ENCODE measurements around the gene ZGPAT. TPM values are rescaled to one million over a fixed set of nuclear protein-coding genes. Genes with fewer than 3 reads are reported as not detected.

Gene ZGPAT
- total RNA-seq, 4 donors from 2014 or later = 29.1 to 346 (median 76.5) TPM

DNA sequence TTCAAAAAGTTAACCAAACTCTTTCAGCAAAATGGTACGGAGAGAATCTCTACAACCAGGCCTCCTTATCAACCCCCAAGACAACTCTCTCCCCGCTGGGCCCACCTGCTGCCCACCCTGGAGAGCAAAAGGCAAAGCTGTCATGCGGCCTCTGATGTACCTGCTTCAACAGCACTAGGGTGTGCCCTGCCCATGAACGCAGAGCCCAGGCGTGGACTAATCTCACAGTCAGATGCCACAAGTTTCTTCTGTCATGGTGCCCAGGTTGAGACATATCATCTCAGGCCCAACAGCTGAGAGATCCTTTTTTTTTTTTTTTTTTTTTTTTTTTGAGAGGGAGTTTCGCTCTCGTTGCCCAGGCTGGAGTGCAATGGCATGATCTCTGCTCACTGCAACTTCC, 58.1 kb downstream of the ZGPAT start:
- intact Hi-C loops (cut with DNase I; ENCODE audit: low total_unique reads) (no loop called here), in situ Hi-C loops (cut with MboI; ENCODE audit: low pct_ligation_motif_present in 1 of 4, low pct_unique_long_range_greater_than_20kb in 1 of 4, low sequenced_read_pairs in 3 of 4) (no loop called here)
- Histone ChIP-seq H3K9me3 (no peaks in the 10 kb centered on the region), H3K27me3 (no peaks in the 10 kb centered on the region), H3K36me3 (no peaks in the 10 kb centered on the region), H3K4me3 (no peak overlapping the region), H3K4me1 (no peaks in the 10 kb centered on the region), H3K27ac (no peak overlapping the region)
- no peak for TF ChIP-seq POLR2AphosphoS5 (IDR thresholded peaks at IDR 0.05)
- TF ChIP-seq, protein P1, sequence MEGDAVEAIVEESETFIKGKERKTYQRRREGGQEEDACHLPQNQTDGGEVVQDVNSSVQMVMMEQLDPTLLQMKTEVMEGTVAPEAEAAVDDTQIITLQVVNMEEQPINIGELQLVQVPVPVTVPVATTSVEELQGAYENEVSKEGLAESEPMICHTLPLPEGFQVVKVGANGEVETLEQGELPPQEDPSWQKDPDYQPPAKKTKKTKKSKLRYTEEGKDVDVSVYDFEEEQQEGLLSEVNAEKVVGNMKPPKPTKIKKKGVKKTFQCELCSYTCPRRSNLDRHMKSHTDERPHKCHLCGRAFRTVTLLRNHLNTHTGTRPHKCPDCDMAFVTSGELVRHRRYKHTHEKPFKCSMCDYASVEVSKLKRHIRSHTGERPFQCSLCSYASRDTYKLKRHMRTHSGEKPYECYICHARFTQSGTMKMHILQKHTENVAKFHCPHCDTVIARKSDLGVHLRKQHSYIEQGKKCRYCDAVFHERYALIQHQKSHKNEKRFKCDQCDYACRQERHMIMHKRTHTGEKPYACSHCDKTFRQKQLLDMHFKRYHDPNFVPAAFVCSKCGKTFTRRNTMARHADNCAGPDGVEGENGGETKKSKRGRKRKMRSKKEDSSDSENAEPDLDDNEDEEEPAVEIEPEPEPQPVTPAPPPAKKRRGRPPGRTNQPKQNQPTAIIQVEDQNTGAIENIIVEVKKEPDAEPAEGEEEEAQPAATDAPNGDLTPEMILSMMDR (IDR thresholded peaks at IDR 0.05) = no peak
- TF ChIP-seq EP300 (IDR thresholded peaks at IDR 0.05; ENCODE audit: low read depth) = no peak
- no peak for TF ChIP-seq POLR2A (IDR thresholded peaks at IDR 0.05)
- DNase-seq = no peak
- WGBS, 2 donors (ENCODE audit: low coverage in 1 of 2) = 83 to 88% methylated on average over 5 to 7 of the region's 7 CpGs

DNA sequence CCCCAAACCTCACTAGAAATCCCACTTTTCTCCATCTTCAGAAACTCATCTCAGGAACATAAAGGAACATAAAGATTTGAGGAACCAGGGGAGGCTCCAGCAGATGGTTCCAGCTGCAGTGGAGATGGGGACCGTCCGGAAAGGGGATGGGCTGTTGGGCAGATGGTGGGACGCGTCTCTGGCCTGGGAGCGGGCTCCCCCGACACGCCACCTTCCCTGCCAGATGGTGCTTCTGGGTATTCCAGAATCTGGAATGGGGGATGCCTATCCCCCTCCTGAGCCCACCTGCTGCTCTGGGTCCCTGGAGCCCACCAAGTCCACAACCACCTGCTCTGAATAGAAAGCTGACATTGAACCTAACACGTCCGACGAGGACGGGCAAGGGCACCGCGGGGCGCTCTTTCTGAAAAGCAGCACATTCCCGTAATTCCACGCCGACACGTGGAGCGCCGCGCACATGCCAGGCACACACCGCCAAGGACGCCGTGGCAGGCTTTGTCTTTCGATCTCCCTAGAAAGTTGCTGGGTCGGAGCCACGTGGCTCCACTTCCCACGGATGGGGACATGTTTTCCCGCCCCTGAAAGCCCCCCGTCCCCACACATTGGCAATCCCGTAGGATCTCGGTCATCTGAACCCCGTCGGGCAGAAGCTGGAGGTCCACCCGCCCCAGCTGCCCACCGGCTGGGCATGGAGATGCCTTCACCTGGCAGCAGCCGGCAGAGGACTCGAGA, 59.0 kb downstream of the ZGPAT start:
- H3K4me3 ChIP-seq = no peak overlapping the region
- TF ChIP-seq POLR2A (IDR thresholded peaks at IDR 0.05) (no peak), POLR2AphosphoS5 (IDR thresholded peaks at IDR 0.05) (no peak), EP300 (IDR thresholded peaks at IDR 0.05; ENCODE audit: low read depth) (no peak)
- TF ChIP-seq, protein P1 (IDR thresholded peaks at IDR 0.05) = no peak
- H3K36me3 ChIP-seq = no peaks in the 10 kb centered on the region
- intact Hi-C loops (cut with DNase I; ENCODE audit: low total_unique reads) (no loop called here), in situ Hi-C loops (cut with MboI; ENCODE audit: low pct_ligation_motif_present in 1 of 4, low pct_unique_long_range_greater_than_20kb in 1 of 4, low sequenced_read_pairs in 3 of 4) (no loop called here)
- no peaks in the 10 kb centered on the region for H3K4me1 ChIP-seq
- H3K9me3 ChIP-seq = no peaks in the 10 kb centered on the region
- no peaks in the 10 kb centered on the region for H3K27me3 ChIP-seq
- no peak overlapping the region for H3K27ac ChIP-seq
- DNase-seq = no peak
- WGBS, 2 donors (ENCODE audit: low coverage in 1 of 2) = 88% methylated on average over 38 of the region's 38 CpGs; no CpG with 5 or more reads in 1 of the 2 donors

DNA sequence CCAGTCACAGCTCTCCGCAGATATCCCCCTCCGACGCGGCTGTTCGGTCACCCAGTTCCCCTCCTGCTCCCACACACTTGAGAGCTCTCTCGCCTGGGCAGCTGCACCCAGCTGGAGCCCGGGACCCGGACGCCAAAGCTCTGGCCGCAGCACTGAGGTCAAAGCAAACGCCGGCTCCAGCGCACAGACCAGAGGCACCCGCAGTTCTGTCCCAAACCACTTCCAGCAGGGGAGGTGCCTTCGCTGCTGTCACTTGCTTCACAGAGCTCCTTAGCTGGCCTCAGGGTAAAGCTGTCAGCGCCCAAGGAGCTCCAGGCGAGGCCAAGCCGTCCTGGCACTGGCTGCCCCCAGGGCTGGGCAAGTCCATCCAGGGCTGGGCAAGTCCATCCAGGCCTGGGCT, 59.6 kb downstream of the ZGPAT start:
- intact Hi-C loops (cut with DNase I; ENCODE audit: low total_unique reads) = no loop called here
- TF ChIP-seq EP300 (IDR thresholded peaks at IDR 0.05; ENCODE audit: low read depth) (no peak), POLR2AphosphoS5 (IDR thresholded peaks at IDR 0.05) (no peak), POLR2A (IDR thresholded peaks at IDR 0.05) (no peak)
- H3K36me3 ChIP-seq = no peaks in the 10 kb centered on the region
- H3K4me1 ChIP-seq = peaks cover 0 to under 1% (median 0%) of the 10 kb centered on the region in 4 donors
- 79% methylated on average over 17 of the region's 18 CpGs; no CpG with 5 or more reads in 1 of the 2 donors for WGBS, 2 donors (ENCODE audit: low coverage in 1 of 2)
- DNase-seq = peak; percentile 30
- in situ Hi-C loops (cut with MboI; ENCODE audit: low pct_ligation_motif_present in 1 of 4, low pct_unique_long_range_greater_than_20kb in 1 of 4, low sequenced_read_pairs in 3 of 4) = no loop called here
- H3K27me3 ChIP-seq = no peaks in the 10 kb centered on the region
- H3K4me3 ChIP-seq = no peak overlapping the region
- H3K9me3 ChIP-seq = no peaks in the 10 kb centered on the region
- no peak overlapping the region for H3K27ac ChIP-seq

DNA sequence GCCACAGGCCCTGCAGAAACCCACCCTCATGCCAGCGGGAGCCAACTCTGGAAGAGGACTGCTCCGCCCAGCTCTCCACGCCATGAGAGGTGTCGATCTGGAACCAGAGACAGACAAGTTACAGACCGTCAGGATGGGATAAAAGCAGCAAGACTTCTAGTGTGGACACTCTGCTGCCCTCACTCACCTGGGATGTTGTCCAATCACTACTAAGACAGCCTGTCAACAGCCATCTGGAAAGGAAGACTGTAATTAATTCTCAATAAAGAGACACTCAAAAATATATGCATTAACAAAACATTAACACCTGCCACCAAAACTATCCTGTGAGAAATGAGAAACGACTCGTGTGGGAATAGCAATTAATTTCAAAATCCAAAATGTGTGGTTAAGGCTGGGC, 60.0 kb downstream of the ZGPAT start:
- in situ Hi-C loops (cut with MboI; ENCODE audit: low pct_ligation_motif_present in 1 of 4, low pct_unique_long_range_greater_than_20kb in 1 of 4, low sequenced_read_pairs in 3 of 4) = no loop called here
- no peak for TF ChIP-seq POLR2AphosphoS5 (IDR thresholded peaks at IDR 0.05)
- no peak for TF ChIP-seq POLR2A (IDR thresholded peaks at IDR 0.05)
- TF ChIP-seq, protein P1 (IDR thresholded peaks at IDR 0.05) = no peak
- TF ChIP-seq EP300 (IDR thresholded peaks at IDR 0.05; ENCODE audit: low read depth) = no peak

More for the DNA sequence above, 60.0 kb downstream of the ZGPAT start:
- no peaks in the 10 kb centered on the region for H3K9me3 ChIP-seq
- no peaks in the 10 kb centered on the region for H3K27me3 ChIP-seq
- no peak overlapping the region for H3K4me3 ChIP-seq
- no peaks in the 10 kb centered on the region for H3K36me3 ChIP-seq
- WGBS, 2 donors (ENCODE audit: low coverage in 1 of 2) = 85 to 88% methylated on average over 2 to 7 of the region's 7 CpGs
- no peak overlapping the region for H3K27ac ChIP-seq
- intact Hi-C loops (cut with DNase I; ENCODE audit: low total_unique reads) = no loop called here
- H3K4me1 ChIP-seq = peaks cover 0 to 5% (median 0%) of the 10 kb centered on the region in 4 donors
- no peak for DNase-seq

All from transverse colon (tissue), 4 donors.